DND-41 (cell line): ENCODE data around the gene URB1.

Experiments
- CTCF ChIP-seq: IDR thresholded peaks from 2 replicates; pipeline ENCODE4 v1.5.1; 2012; ENCODE audit warnings: borderline replicate concordance, low read length, moderate library complexity, mild to moderate bottlenecking; ENCODE audit not compliant: poor library complexity, severe bottlenecking; ENCODE audit errors: extremely low read depth
- EZH2 ChIP-seq: IDR thresholded peaks from 3 replicates; pipeline ENCODE4 v1.6.1; 2012; ENCODE audit warnings: borderline replicate concordance, low read depth, mild to moderate bottlenecking, moderate library complexity, low read length, inconsistent platforms; ENCODE audit not compliant: severe bottlenecking

- TF ChIP-seq CTCF (no peak), EZH2 (no peak)
Observed at GRCh38 chr21:32328595-32328994, 64.2 kb downstream of the URB1 start.
